Measurements from ENCODE around the gene TNS3. TPM values are rescaled to one million over a fixed set of nuclear protein-coding genes. Genes with fewer than 3 reads are reported as not detected.

The TNS3 gene
- total and polyA plus RNA-seq, 2 donors (not counting 3 experiments of a cell fraction or from before 2014, with no cell fraction given) = 10.4 to 45.1 TPM

- POLR2A ChIA-PET = no interaction called here
- no TSS peak for BruUV-seq (replicated peaks)
Observed at GRCh38 chr7:47621979-47622561, 40.2 kb upstream of the TNS3 start.

More at GRCh38 chr7:47621979-47622561, 40.2 kb upstream of the TNS3 start:
- no peaks in the 10 kb centered on the region for H3K36me3 ChIP-seq (ENCODE audit: control insufficient read depth in 2 of 2, extremely low read depth in 1 of 2, insufficient read depth in 2 of 2, low read length in 2 of 2)
- intact Hi-C loops (cut with micrococcal nuclease) = no loop called here
- no peaks in the 10 kb centered on the region for H3K79me2 ChIP-seq (ENCODE audit: control insufficient read depth, insufficient read depth, low read length)
- H4K20me1 ChIP-seq (replicated peaks; ENCODE audit: control insufficient read depth, extremely low read depth, insufficient read depth, low read length) = no peaks in the 10 kb centered on the region
- H3K4me3 ChIP-seq (replicated peaks in 1 of 3; ENCODE audit: insufficient read depth in 1 of 3, low read depth in 1 of 3, low read length in 3 of 3) = no peak overlapping the region
- CTCF ChIA-PET = no interaction called here
- FAIRE-seq (no peak), DNase-seq (ENCODE audit: low read depth, low spot score) (no peak)
- no peaks in the 10 kb centered on the region for H3K4me1 ChIP-seq (ENCODE audit: control insufficient read depth, extremely low read depth, insufficient read depth, low read length)
- H2AFZ ChIP-seq (ENCODE audit: low read depth, low read length) = no peak overlapping the region
- H3K27me3 ChIP-seq (ENCODE audit: control insufficient read depth in 2 of 2, insufficient read depth in 2 of 2, low read length in 2 of 2) = no peaks in the 10 kb centered on the region
- H3K9ac ChIP-seq (replicated peaks; ENCODE audit: extremely low read depth, insufficient read depth, low read length) = no peak overlapping the region
- dilution Hi-C loops (cut with MboI; ENCODE audit: extremely low pct_ligation_motif_present, low sequenced_read_pairs) = no loop called here
- no peak overlapping the region for H3K27ac ChIP-seq (ENCODE audit: insufficient read depth, low read depth, low read length)
- no peak overlapping the region for H3K4me2 ChIP-seq (ENCODE audit: insufficient read depth, low read length)
- no peaks in the 10 kb centered on the region for H3K9me1 ChIP-seq (replicated peaks; ENCODE audit: control insufficient read depth, extremely low read depth, insufficient read depth, low read length)
- H3K9me3 ChIP-seq (replicated peaks; ENCODE audit: control insufficient read depth, insufficient read depth, low read length) = no peaks in the 10 kb centered on the region
- TF ChIP-seq EZH2 (IDR thresholded peaks at IDR 0.05; ENCODE audit: borderline replicate concordance, low read depth, low read length, severe bottlenecking) = no peak
- TF ChIP-seq, protein P1, sequence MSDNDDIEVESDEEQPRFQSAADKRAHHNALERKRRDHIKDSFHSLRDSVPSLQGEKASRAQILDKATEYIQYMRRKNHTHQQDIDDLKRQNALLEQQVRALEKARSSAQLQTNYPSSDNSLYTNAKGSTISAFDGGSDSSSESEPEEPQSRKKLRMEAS (IDR thresholded peaks at IDR 0.05; ENCODE audit: insufficient read depth, insufficient read length) = no peak
- TF ChIP-seq JUN (IDR thresholded peaks at IDR 0.05; ENCODE audit: borderline replicate concordance, insufficient read depth, insufficient read length, low read depth) = no peak
- no peak for TF ChIP-seq CTCF (IDR thresholded peaks at IDR 0.05; ENCODE audit: extremely low read depth in 1 of 2, insufficient read depth in 1 of 2, low read depth in 1 of 2, low read length in 2 of 2)
- TF ChIP-seq POLR2A (IDR thresholded peaks at IDR 0.05; ENCODE audit: low read depth, low read length) = no peak
- TF ChIP-seq POLR2AphosphoS5 (IDR thresholded peaks at IDR 0.05; ENCODE audit: insufficient read depth, low read depth, low read length) = no peak

Measured in endothelial cell of umbilical vein (primary cell).